ENCODE data around the gene ALX4.

ALX4 gene

GRCh38 chr11:44324222-44324621 lies 14.3 kb upstream of the ALX4 start:
- TF ChIP-seq, protein P1, sequence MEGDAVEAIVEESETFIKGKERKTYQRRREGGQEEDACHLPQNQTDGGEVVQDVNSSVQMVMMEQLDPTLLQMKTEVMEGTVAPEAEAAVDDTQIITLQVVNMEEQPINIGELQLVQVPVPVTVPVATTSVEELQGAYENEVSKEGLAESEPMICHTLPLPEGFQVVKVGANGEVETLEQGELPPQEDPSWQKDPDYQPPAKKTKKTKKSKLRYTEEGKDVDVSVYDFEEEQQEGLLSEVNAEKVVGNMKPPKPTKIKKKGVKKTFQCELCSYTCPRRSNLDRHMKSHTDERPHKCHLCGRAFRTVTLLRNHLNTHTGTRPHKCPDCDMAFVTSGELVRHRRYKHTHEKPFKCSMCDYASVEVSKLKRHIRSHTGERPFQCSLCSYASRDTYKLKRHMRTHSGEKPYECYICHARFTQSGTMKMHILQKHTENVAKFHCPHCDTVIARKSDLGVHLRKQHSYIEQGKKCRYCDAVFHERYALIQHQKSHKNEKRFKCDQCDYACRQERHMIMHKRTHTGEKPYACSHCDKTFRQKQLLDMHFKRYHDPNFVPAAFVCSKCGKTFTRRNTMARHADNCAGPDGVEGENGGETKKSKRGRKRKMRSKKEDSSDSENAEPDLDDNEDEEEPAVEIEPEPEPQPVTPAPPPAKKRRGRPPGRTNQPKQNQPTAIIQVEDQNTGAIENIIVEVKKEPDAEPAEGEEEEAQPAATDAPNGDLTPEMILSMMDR (IDR thresholded peaks at IDR 0.05; ENCODE audit: low read depth, low read length) = no peak
- H3K27ac ChIP-seq = no peak overlapping the region
- H3K36me3 ChIP-seq = no peaks in the 10 kb centered on the region
- H3K9me3 ChIP-seq (ENCODE audit: severe bottlenecking) = no peaks in the 10 kb centered on the region
- H3K4me3 ChIP-seq (ENCODE audit: low read depth, low read length) = no peak overlapping the region
- peaks cover 94% of the 10 kb centered on the region for H3K27me3 ChIP-seq (ENCODE audit: insufficient read depth, low read depth, severe bottlenecking)
- no peak for DNase-seq

DNA sequence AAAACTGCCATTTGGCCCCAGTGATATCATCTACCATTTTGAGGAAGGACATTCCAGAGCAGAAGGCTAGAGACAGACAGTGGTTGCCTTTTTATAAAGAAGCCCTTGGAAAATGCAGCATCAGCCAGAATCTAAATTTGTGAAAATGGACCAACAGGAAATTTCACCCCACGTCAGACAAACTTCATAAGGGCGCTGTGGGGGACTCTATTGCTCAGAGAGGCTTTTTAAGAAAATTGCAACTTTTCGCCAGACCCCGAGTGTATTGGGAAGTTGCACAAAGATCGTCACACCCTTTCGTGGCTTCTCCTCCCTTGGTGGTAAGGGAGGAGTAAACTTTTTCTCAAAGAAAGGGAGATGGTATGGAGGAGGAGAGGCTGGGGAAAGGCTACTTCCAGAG lies 12.3 kb upstream of the ALX4 start:
- TF ChIP-seq, protein P1 (IDR thresholded peaks at IDR 0.05; ENCODE audit: low read depth, low read length) = no peak
- H3K27ac ChIP-seq = no peak overlapping the region
- no peak for DNase-seq
- H3K4me3 ChIP-seq (ENCODE audit: low read depth, low read length) = no peak overlapping the region
- H3K27me3 ChIP-seq (ENCODE audit: insufficient read depth, low read depth, severe bottlenecking) = peaks cover 95% of the 10 kb centered on the region
- no peaks in the 10 kb centered on the region for H3K36me3 ChIP-seq
- no peaks in the 10 kb centered on the region for H3K9me3 ChIP-seq (ENCODE audit: severe bottlenecking)

DNA sequence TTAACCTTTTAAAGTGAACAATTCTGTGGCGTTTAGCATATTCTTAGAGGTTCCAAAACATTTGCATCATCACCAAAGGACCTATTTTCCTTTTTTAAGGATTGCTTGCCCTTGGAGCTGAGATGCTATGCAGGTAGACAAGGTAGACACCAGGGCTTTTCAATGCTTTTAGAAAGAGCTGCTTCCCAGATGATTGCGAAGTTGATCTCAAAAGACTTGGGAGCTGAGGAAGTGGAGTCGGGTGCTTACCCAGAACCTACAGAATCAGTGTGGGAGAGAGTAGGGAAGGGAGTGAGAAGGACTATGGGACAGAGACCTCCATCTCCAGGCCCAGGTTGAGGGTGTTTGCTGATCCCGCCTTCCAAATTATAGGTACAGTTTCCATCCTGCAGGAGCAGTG lies 11.1 kb upstream of the ALX4 start:
- Histone ChIP-seq H3K27me3 (ENCODE audit: insufficient read depth, low read depth, severe bottlenecking) (peaks cover 98% of the 10 kb centered on the region), H3K27ac (no peak overlapping the region), H3K4me3 (ENCODE audit: low read depth, low read length) (no peak overlapping the region), H3K9me3 (ENCODE audit: severe bottlenecking) (no peaks in the 10 kb centered on the region), H3K36me3 (no peaks in the 10 kb centered on the region)
- DNase-seq = no peak
- TF ChIP-seq, protein P1 (IDR thresholded peaks at IDR 0.05; ENCODE audit: low read depth, low read length) = no peak

GRCh38 chr11:44320289-44320973 lies 10.5 kb upstream of the ALX4 start:
- H3K9me3 ChIP-seq (ENCODE audit: severe bottlenecking) = no peaks in the 10 kb centered on the region
- TF ChIP-seq, protein P1 (IDR thresholded peaks at IDR 0.05; ENCODE audit: low read depth, low read length) = no peak
- H3K27me3 ChIP-seq (ENCODE audit: insufficient read depth, low read depth, severe bottlenecking) = peaks cover 98% of the 10 kb centered on the region
- no peaks in the 10 kb centered on the region for H3K36me3 ChIP-seq
- no peak overlapping the region for H3K4me3 ChIP-seq (ENCODE audit: low read depth, low read length)
- H3K27ac ChIP-seq = no peak overlapping the region
- DNase-seq = no peak

DNA sequence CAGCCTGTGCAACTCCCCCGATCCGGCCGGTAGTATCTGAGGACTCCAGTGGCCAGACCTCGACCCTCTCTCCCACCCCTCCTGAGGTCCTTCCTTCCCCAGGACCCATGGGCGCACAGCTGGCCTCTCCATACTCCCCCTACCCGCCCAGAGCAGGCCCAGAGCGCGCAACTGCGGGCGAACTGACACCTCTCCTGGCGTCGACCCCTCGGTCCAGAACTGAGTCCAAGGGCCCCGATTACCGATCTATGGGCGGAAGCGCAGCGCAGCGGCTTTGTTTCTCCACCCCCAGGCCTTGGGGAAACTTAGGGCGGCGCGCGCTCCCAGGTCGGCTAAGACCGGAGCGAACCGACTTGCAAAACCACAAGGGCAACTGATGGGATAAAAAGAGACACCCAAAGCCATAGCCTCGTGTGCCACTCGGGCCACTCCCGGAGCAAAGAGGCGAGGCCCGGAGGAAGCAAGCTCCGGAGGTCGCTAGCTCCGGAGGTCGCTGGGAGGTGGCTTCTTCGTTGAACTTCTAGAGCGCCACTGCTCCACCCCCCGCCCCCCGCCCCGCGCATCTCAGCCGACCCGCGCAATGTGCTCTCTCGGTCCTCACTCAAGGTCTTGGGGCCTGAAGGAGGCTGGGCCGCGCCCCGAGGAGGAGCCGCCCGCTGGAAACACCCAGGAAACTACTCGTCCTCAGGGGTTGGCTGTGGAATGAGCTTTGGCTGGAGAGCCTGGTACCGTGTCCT lies 9.8 kb upstream of the ALX4 start:
- no peak overlapping the region for H3K27ac ChIP-seq
- no peaks in the 10 kb centered on the region for H3K9me3 ChIP-seq (ENCODE audit: severe bottlenecking)
- no peak for DNase-seq
- TF ChIP-seq, protein P1 (IDR thresholded peaks at IDR 0.05; ENCODE audit: low read depth, low read length) = no peak
- peak overlapping the region; percentile 11 for H3K4me3 ChIP-seq (ENCODE audit: low read depth, low read length)
- no peaks in the 10 kb centered on the region for H3K36me3 ChIP-seq
- H3K27me3 ChIP-seq (ENCODE audit: insufficient read depth, low read depth, severe bottlenecking) = peaks cover 98% of the 10 kb centered on the region
